HEK293 (cell line): ENCODE measurements around the gene UBE4B.

Experiments used
- CTCF ChIP-seq: fragments of 450-650 bp; formaldehyde crosslinking; IDR thresholded peaks from 2 replicates; pipeline ENCODE4 v1.5.1; 2016; ENCODE audit warnings: missing biosample characterization, missing genetic modification characterization
- ZNF629 ChIP-seq: fragments of 450-650 bp; formaldehyde crosslinking; IDR thresholded peaks from 2 replicates; pipeline ENCODE4 v1.5.1; 2017; ENCODE audit warnings: missing biosample characterization, missing genetic modification characterization
- ZNF768 ChIP-seq: fragments of 450-650 bp; formaldehyde crosslinking; IDR thresholded peaks from 2 replicates; pipeline ENCODE4 v1.5.1; 2018; ENCODE audit warnings: missing biosample characterization, mild to moderate bottlenecking, missing genetic modification characterization

- no peak for TF ChIP-seq CTCF (tag by site-specific recombination)
- no peak for TF ChIP-seq ZNF768 (tag by site-specific recombination)
- no peak for TF ChIP-seq ZNF629
These were observed 42.3 kb downstream of the UBE4B start for GRCh38 chr1:10074852-10075730.
